T-cell (primary cell): ENCODE data around the gene ACTR1B. TPM values are rescaled to one million over a fixed set of nuclear protein-coding genes. Genes with fewer than 3 reads are reported as not detected.

Experiments used
- ATAC-seq, 4 experiments: fragments of 200-7000 bp in 3 of 4; fragments of 150-1000 bp in 1 of 4; cut with Tn5 transposase; replicated peaks in 1 of 4; 1 replicate in 3 of 4; 2 replicates in 1 of 4; pipeline ENCODE4 v1.10.0; 2021; ENCODE audit warnings: moderate library complexity in 3 of 4, mild to moderate bottlenecking in 2 of 4, moderate number of reproducible peaks in 1 of 4
- CTCF ChIA-PET, 2 donors: fragments of 300-600 bp; sonication (Branson Sonifier 250); formaldehyde crosslinking; loops; one replicate each; lab custom pipeline; 2022; ENCODE audit warnings: antibody characterized with exemption in 2 of 2; lab: Charles Lee
- POLR2A ChIA-PET, 2 donors: fragments of 300-600 bp; sonication (Branson Sonifier 250); formaldehyde crosslinking; loops; one replicate each; lab custom pipeline; 2022; ENCODE audit warnings: antibody characterized with exemption in 2 of 2; lab: Charles Lee
- DNase-seq, 35 experiments: peaks; one replicate each; pipeline versions ENCODE4 v3.0.0 to v3.0.0-alpha.2; 2013 to 2023
- H3K27ac ChIP-seq: one replicate; pipeline ENCODE4 v1.5.1; 2013; ENCODE audit warnings: low read length
- H3K27me3 ChIP-seq, 2 experiments: replicated peaks in 1 of 2; 1 replicate in 1 of 2; 2 replicates in 1 of 2; pipeline versions ENCODE4 v1.6.1 to v1.7.0; 2013; ENCODE audit warnings: low read length in 1 of 2, mixed read lengths in 1 of 2; ENCODE audit not compliant: control insufficient read depth in 2 of 2, insufficient read depth in 2 of 2; ENCODE audit errors: extremely low read depth in 1 of 2
- H3K36me3 ChIP-seq, 2 donors: 1 replicate in 1 of 2; 2 replicates in 1 of 2; pipeline versions ENCODE4 v1.6.1 to v1.7.0; 2013; ENCODE audit warnings: low read length in 1 of 2; ENCODE audit not compliant: control insufficient read depth in 2 of 2, insufficient read depth in 1 of 2; ENCODE audit errors: extremely low read depth in 1 of 2
- H3K4me1 ChIP-seq, 2 experiments: 1 replicate in 1 of 2; 2 replicates in 1 of 2; pipeline versions ENCODE4 v1.6.1 to v1.7.0; 2013; ENCODE audit warnings: low read length in 2 of 2, mixed read lengths in 1 of 2; ENCODE audit not compliant: insufficient read depth in 2 of 2, control insufficient read depth in 1 of 2; ENCODE audit errors: extremely low read depth in 1 of 2
- H3K4me3 ChIP-seq, 2 donors: 1 replicate in 1 of 2; 2 replicates in 1 of 2; pipeline versions ENCODE4 v1.5.1 to v1.7.0; 2013; ENCODE audit warnings: mild to moderate bottlenecking in 2 of 2, low read length in 1 of 2, moderate library complexity in 1 of 2; ENCODE audit not compliant: control insufficient read depth in 1 of 2; ENCODE audit errors: extremely low read depth in 1 of 2
- H3K9me3 ChIP-seq: 2 replicates; pipeline ENCODE4 v1.7.0; 2013
- H3K27ac Mint-ChIP-seq, 2 donors: one replicate each; pipeline ENCODE4 v1.8.0; 2020 to 2021; ENCODE audit warnings: mild to moderate bottlenecking in 2 of 2, mixed read lengths in 2 of 2
- H3K27me3 Mint-ChIP-seq, 2 donors: one replicate each; pipeline ENCODE4 v1.8.0; 2021 to 2022; ENCODE audit warnings: mixed read lengths in 2 of 2
- H3K36me3 Mint-ChIP-seq: one replicate; pipeline ENCODE4 v1.8.0; 2021; ENCODE audit warnings: mixed read lengths
- H3K4me1 Mint-ChIP-seq, 3 donors: one replicate each; pipeline ENCODE4 v1.8.0; 2020 to 2022; ENCODE audit warnings: mixed read lengths in 3 of 3, mild to moderate bottlenecking in 1 of 3
- H3K4me3 Mint-ChIP-seq, 3 donors: one replicate each; pipeline ENCODE4 v1.8.0; 2020 to 2022; ENCODE audit warnings: mild to moderate bottlenecking in 3 of 3, mixed read lengths in 3 of 3, moderate library complexity in 3 of 3
- H3K9me3 Mint-ChIP-seq, 3 donors: one replicate each; pipeline ENCODE4 v1.8.0; 2020 to 2022; ENCODE audit warnings: mixed read lengths in 3 of 3
- WGBS: methylation state at CpG from one replicate; pipeline ENCODE4 v1.1.5; 2013; ENCODE audit warnings: missing lambda C conversion rate; ENCODE audit not compliant: insufficient coverage; 5-methylcytosine and 5-hydroxymethylcytosine counted together
- total RNA-seq, 35 experiments: library from RNA in 6 of 35; stranded (reverse) in 6 of 35; fragments of 120-200 nt in 1 of 35; gene quantifications; one replicate each; pipeline versions ENCODE4 v1.2.1 to v1.2.4 and lab custom pipeline; 2013 to 2026

Gene ACTR1B
- total RNA-seq, 5 donors from 2014 or later (not counting 1 experiment from before 2014, with no cell fraction given), result 86.3 to 124 (median 101) TPM

- H3K4me3 ChIP-seq, result no peak overlapping the region
- ATAC-seq (no peak), DNase-seq (peak in 1 of 35 experiments; percentile 20)
- H3K27ac ChIP-seq, result no peak overlapping the region
- ChIA-PET POLR2A (no interaction called here), CTCF (interaction anchor here (0.8 to 3.5 kb wide), 3 partner anchors 8 to 117 kb away, joined by 3 to 14 read pairs (median 4); no protein-coding TSS in a partner anchor)
- Mint-ChIP-seq H3K4me3 (no peak overlapping the region), H3K27me3 (no peaks in the 10 kb centered on the region), H3K4me1 (peaks cover 27 to 30% (median 28%) of the 10 kb centered on the region in 3 donors), H3K27ac (no peak overlapping the region), H3K36me3 (no peaks in the 10 kb centered on the region), H3K9me3 (no peaks in the 10 kb centered on the region)
- no peaks in the 10 kb centered on the region for H3K9me3 ChIP-seq
- H3K27me3 ChIP-seq, result peaks cover 0 to 12% of the 10 kb centered on the region in 2 experiments
- WGBS, result 80% methylated on average over 7 of the region's 11 CpGs
- H3K36me3 ChIP-seq, result no peaks in the 10 kb centered on the region
- H3K4me1 ChIP-seq, result peaks cover 8 to 29% of the 10 kb centered on the region in 2 experiments
Measured at GRCh38 chr2:97707362-97708047, 43.7 kb upstream of the ACTR1B start.

GRCh38 chr2:97706708-97707345 is 43.0 kb upstream of the ACTR1B start:
- Mint-ChIP-seq H3K9me3 (no peaks in the 10 kb centered on the region), H3K27ac (no peak overlapping the region), H3K4me1 (peaks cover 20 to 23% (median 21%) of the 10 kb centered on the region in 3 donors), H3K36me3 (no peaks in the 10 kb centered on the region), H3K4me3 (no peak overlapping the region), H3K27me3 (no peaks in the 10 kb centered on the region)
- Histone ChIP-seq H3K27me3 (peaks cover 0 to 12% of the 10 kb centered on the region in 2 experiments), H3K9me3 (no peaks in the 10 kb centered on the region), H3K4me1 (peaks cover 5 to 23% of the 10 kb centered on the region in 2 experiments), H3K27ac (no peak overlapping the region), H3K4me3 (no peak overlapping the region), H3K36me3 (no peaks in the 10 kb centered on the region)
- ATAC-seq (no peak), DNase-seq (peak in 1 of 35 experiments; percentile 9)
- POLR2A ChIA-PET, result no interaction called here
- WGBS, result 87% methylated on average over 6 of the region's 11 CpGs
- CTCF ChIA-PET, result interaction anchor here (0.8 to 1.7 kb wide), 2 partner anchors 100 to 116 kb away, joined by 3 to 4 read pairs; no protein-coding TSS in a partner anchor

- H3K4me1 ChIP-seq, result peaks cover 5 to 16% of the 10 kb centered on the region in 2 experiments
- Mint-ChIP-seq H3K9me3 (no peaks in the 10 kb centered on the region), H3K27me3 (no peaks in the 10 kb centered on the region), H3K27ac (no peak overlapping the region), H3K36me3 (no peaks in the 10 kb centered on the region), H3K4me3 (no peak overlapping the region), H3K4me1 (peaks cover 13 to 16% (median 14%) of the 10 kb centered on the region in 3 donors)
- ChIA-PET CTCF (interaction anchor here (0.9 to 1.7 kb wide), 2 partner anchors 8 to 115 kb away, joined by 3 to 4 read pairs; no protein-coding TSS in a partner anchor), POLR2A (no interaction called here)
- H3K9me3 ChIP-seq, result no peaks in the 10 kb centered on the region
- WGBS, result 80% methylated on average over 2 of the region's 13 CpGs
- no peak overlapping the region for H3K27ac ChIP-seq
- DNase-seq, result no peak
- no peaks in the 10 kb centered on the region for H3K36me3 ChIP-seq
- ATAC-seq, result no peak
- H3K4me3 ChIP-seq, result no peak overlapping the region
- peaks cover 0 to 12% of the 10 kb centered on the region in 2 experiments for H3K27me3 ChIP-seq
Measured at GRCh38 chr2:97706112-97706511, 42.3 kb upstream of the ACTR1B start.

- Mint-ChIP-seq H3K4me1 (peaks cover 7 to 11% (median 9%) of the 10 kb centered on the region in 3 donors), H3K4me3 (no peak overlapping the region), H3K27ac (no peak overlapping the region), H3K27me3 (no peaks in the 10 kb centered on the region), H3K36me3 (no peaks in the 10 kb centered on the region), H3K9me3 (no peaks in the 10 kb centered on the region)
- ATAC-seq (no peak), DNase-seq (no peak)
- H3K27me3 ChIP-seq, result peaks cover 0 to 12% of the 10 kb centered on the region in 2 experiments
- 85% methylated on average over 2 of the region's 5 CpGs for WGBS
- peaks cover 0 to 5% of the 10 kb centered on the region in 2 experiments for H3K4me1 ChIP-seq
- ChIA-PET CTCF (interaction anchor here in 1 of 2 donors (0.6 to 1.1 kb wide), 3 partner anchors 8 to 1436 kb away, joined by 3 read pairs; partner anchors contain the start of gene ZAP70), POLR2A (interaction anchor here in 1 of 2 donors (0.7 kb wide), 1 partner anchor 13 kb away, joined by 9 read pairs; no protein-coding TSS in a partner anchor)
- no peak overlapping the region for H3K4me3 ChIP-seq
- H3K9me3 ChIP-seq, result no peaks in the 10 kb centered on the region
- H3K36me3 ChIP-seq, result no peaks in the 10 kb centered on the region
- no peak overlapping the region for H3K27ac ChIP-seq
Measured at GRCh38 chr2:97704989-97705388, 41.1 kb upstream of the ACTR1B start.

- CTCF ChIA-PET, result no interaction called here
- Mint-ChIP-seq H3K36me3 (no peaks in the 10 kb centered on the region), H3K9me3 (no peaks in the 10 kb centered on the region), H3K27ac (no peak overlapping the region), H3K27me3 (no peaks in the 10 kb centered on the region), H3K4me1 (peaks cover 4 to 6% (median 4%) of the 10 kb centered on the region in 3 donors), H3K4me3 (no peak overlapping the region)
- Histone ChIP-seq H3K36me3 (no peaks in the 10 kb centered on the region), H3K4me3 (no peak overlapping the region), H3K4me1 (no peaks in the 10 kb centered on the region), H3K9me3 (no peaks in the 10 kb centered on the region), H3K27me3 (peaks cover 0 to 11% of the 10 kb centered on the region in 2 experiments), H3K27ac (no peak overlapping the region)
- WGBS, result no CpG with 5 or more reads among the region's 3 CpGs
- no peak for DNase-seq
- no peak for ATAC-seq
- POLR2A ChIA-PET, result no interaction called here
Measured at GRCh38 chr2:97703741-97704140, 39.9 kb upstream of the ACTR1B start.

GRCh38 chr2:97702731-97703470 is 39.1 kb upstream of the ACTR1B start:
- peaks cover 4 to 6% (median 4%) of the 10 kb centered on the region in 3 donors for H3K4me1 Mint-ChIP-seq
- CTCF ChIA-PET, result interaction anchor here in 1 of 2 donors (0.6 kb wide), 1 partner anchor 43 kb away, joined by 3 read pairs; no protein-coding TSS in a partner anchor
- 91% methylated on average over 10 of the region's 19 CpGs for WGBS

More at GRCh38 chr2:97702731-97703470, 39.1 kb upstream of the ACTR1B start:
- no peaks in the 10 kb centered on the region for H3K27me3 Mint-ChIP-seq
- Histone ChIP-seq H3K27me3 (peaks cover 0 to 3% of the 10 kb centered on the region in 2 experiments), H3K4me3 (no peak overlapping the region), H3K36me3 (no peaks in the 10 kb centered on the region), H3K9me3 (no peaks in the 10 kb centered on the region), H3K4me1 (no peaks in the 10 kb centered on the region), H3K27ac (no peak overlapping the region)
- no peak overlapping the region for H3K4me3 Mint-ChIP-seq
- H3K36me3 Mint-ChIP-seq, result no peaks in the 10 kb centered on the region
- ATAC-seq, result no peak
- H3K9me3 Mint-ChIP-seq, result no peaks in the 10 kb centered on the region
- no peak overlapping the region for H3K27ac Mint-ChIP-seq
- no peak for DNase-seq
- POLR2A ChIA-PET, result no interaction called here
